Activated CD4-positive, alpha-beta T cell treated with anti-CD3 and anti-CD28 coated beads for 4 hours (primary cell): ENCODE data around the gene ABLIM1.

Experiments
- DNase-seq, 2 donors: peaks; one replicate each; pipeline ENCODE4 v3.0.0-alpha.2; 2020

ABLIM1 gene

GRCh38 chr10:114483575-114483974 lies 174.5 kb downstream of the ABLIM1 start:
- no peak for DNase-seq

GRCh38 chr10:114482480-114483304 lies 175.4 kb downstream of the ABLIM1 start:
- no peak for DNase-seq

GRCh38 chr10:114481055-114481454 lies 177.0 kb downstream of the ABLIM1 start:
- DNase-seq, result no peak

- no peak for DNase-seq
These were observed 178.2 kb downstream of the ABLIM1 start for GRCh38 chr10:114479836-114480235.

GRCh38 chr10:114479307-114479706 lies 178.8 kb downstream of the ABLIM1 start:
- DNase-seq, result no peak

- DNase-seq, result no peak
These were observed 179.8 kb downstream of the ABLIM1 start for GRCh38 chr10:114478281-114478680.

GRCh38 chr10:114477285-114477684 lies 180.8 kb downstream of the ABLIM1 start:
- DNase-seq, result no peak

GRCh38 chr10:114474989-114475388 lies 183.1 kb downstream of the ABLIM1 start:
- no peak for DNase-seq

GRCh38 chr10:114473776-114474175 lies 184.3 kb downstream of the ABLIM1 start:
- DNase-seq, result no peak

GRCh38 chr10:114472877-114473253 lies 185.2 kb downstream of the ABLIM1 start:
- DNase-seq, result no peak

- no peak for DNase-seq
These were observed 185.9 kb downstream of the ABLIM1 start for GRCh38 chr10:114471906-114472876.

- DNase-seq, result peak; percentile 60 to 65
These were observed 186.8 kb downstream of the ABLIM1 start for GRCh38 chr10:114470956-114471905.

GRCh38 chr10:114470361-114470760 lies 187.7 kb downstream of the ABLIM1 start:
- no peak for DNase-seq

GRCh38 chr10:114458955-114459354 lies 199.1 kb downstream of the ABLIM1 start:
- no peak for DNase-seq

- no peak for DNase-seq
These were observed 199.7 kb downstream of the ABLIM1 start for GRCh38 chr10:114458216-114458920.

GRCh38 chr10:114453576-114453975 lies 204.5 kb downstream of the ABLIM1 start:
- DNase-seq, result no peak

- no peak for DNase-seq
These were observed 209.2 kb downstream of the ABLIM1 start for GRCh38 chr10:114448897-114449296.

GRCh38 chr10:114445332-114445731 lies 212.7 kb downstream of the ABLIM1 start:
- DNase-seq, result no peak

GRCh38 chr10:114444819-114445218 lies 213.3 kb downstream of the ABLIM1 start:
- DNase-seq, result no peak

- DNase-seq, result no peak
These were observed 215.9 kb downstream of the ABLIM1 start for GRCh38 chr10:114442091-114442630.

- no peak for DNase-seq
These were observed 217.0 kb downstream of the ABLIM1 start for GRCh38 chr10:114441107-114441506.
